ENCODE measurements around the gene HBQ1.

GRCh38 chr16:143047-143446, 37.2 kb upstream of the HBQ1 start:
- TF ChIP-seq POLR2A (IDR thresholded peaks at IDR 0.05) (no peak), CTCF (IDR thresholded peaks at IDR 0.05) (no peak), EP300 (IDR thresholded peaks at IDR 0.05) (no peak), POLR2AphosphoS5 (IDR thresholded peaks at IDR 0.05) (no peak)

Measured in suprapubic skin (tissue), 4 donors.